ENCODE results near the gene GDF11. TPM values are rescaled to one million over a fixed set of nuclear protein-coding genes. Genes with fewer than 3 reads are reported as not detected.

The GDF11 gene
- total RNA-seq, 1 experiment from 2014 or later: 31.8 TPM

- WGBS (ENCODE audit: extremely low coverage, insufficient read length, low lambda C conversion rate): no CpG with 5 or more reads among the region's 7 CpGs
- no peak overlapping the region for H2BK120ac ChIP-seq (ENCODE audit: low read depth, low read length, poor library complexity, severe bottlenecking)
- H3K9me3 ChIP-seq (ENCODE audit: control insufficient read depth, low read depth, low read length): no peaks in the 10 kb centered on the region
- H2BK20ac ChIP-seq (ENCODE audit: low read depth, low read length, poor library complexity, severe bottlenecking): no peak overlapping the region
- H4K91ac ChIP-seq (ENCODE audit: insufficient read length, low read depth, low read length): no peak overlapping the region
- H3K4me3 Mint-ChIP-seq: no peak overlapping the region
- H3T11ph ChIP-seq (ENCODE audit: low read length): no peak overlapping the region
- no peak overlapping the region for H3K4me2 ChIP-seq (ENCODE audit: insufficient read depth, insufficient read length, low read length)
- H4K8ac ChIP-seq (replicated peaks; ENCODE audit: insufficient read length, low read depth, low read length): no peak overlapping the region
- peak overlapping the region in 2 of 3 experiments; percentile 46 to 96; a peak in 4 of 7 replicates for H3K27ac Mint-ChIP-seq
- DNase-seq: no peak
- H3K4me1 ChIP-seq (ENCODE audit: insufficient read depth, low read length): no peaks in the 10 kb centered on the region
- no peaks in the 10 kb centered on the region for H3K27me3 Mint-ChIP-seq (ENCODE audit: low read depth)
- H3K4me1 Mint-ChIP-seq: no peaks in the 10 kb centered on the region
- no peak overlapping the region for H3K56ac ChIP-seq (ENCODE audit: insufficient read length, low read depth, low read length)
- H2BK12ac ChIP-seq (ENCODE audit: insufficient read length, low read depth, low read length): no peak overlapping the region
- no peak overlapping the region for H3K23ac ChIP-seq (ENCODE audit: insufficient read length, low read depth, low read length)
- no peak overlapping the region for H4K5ac ChIP-seq (ENCODE audit: insufficient read length, low read depth, low read length)
- no peaks in the 10 kb centered on the region for H3K23me2 ChIP-seq (ENCODE audit: insufficient read length, low read depth, low read length, poor library complexity, severe bottlenecking)
- H3K27ac ChIP-seq (ENCODE audit: insufficient read length, low read depth, low read length): no peak overlapping the region
- H2BK15ac ChIP-seq (ENCODE audit: low read depth, low read length): no peak overlapping the region
- no peaks in the 10 kb centered on the region for H4K20me1 ChIP-seq (ENCODE audit: control insufficient read depth, insufficient read depth, insufficient read length)
- no peak for TF ChIP-seq CTCF (conservative IDR thresholded peaks at IDR 0.05)
- no peaks in the 10 kb centered on the region for H3K79me1 ChIP-seq (ENCODE audit: insufficient read depth, low read depth, low read length, poor library complexity, severe bottlenecking)
- no peak overlapping the region for H2BK5ac ChIP-seq (ENCODE audit: insufficient read length, low read length)
- peaks cover 28 to 51% (median 48%) of the 10 kb centered on the region in 3 experiments for H3K36me3 Mint-ChIP-seq (ENCODE audit: insufficient read depth in 1 of 3, low read depth in 3 of 3)
- no peak overlapping the region for H3K9ac ChIP-seq (ENCODE audit: extremely low read depth, insufficient read length, low read length)
- no peak overlapping the region for H2AFZ ChIP-seq (ENCODE audit: low read length)
- no peaks in the 10 kb centered on the region; the same call in 1 of the 2 replicates for H3K27me3 ChIP-seq (ENCODE audit: insufficient read depth, low read length)
- no peak overlapping the region for H3K4ac ChIP-seq (ENCODE audit: low read depth, low read length)
- no peak overlapping the region for H2AK5ac ChIP-seq (ENCODE audit: insufficient read length, low read length)
- H3K9me3 Mint-ChIP-seq: no peaks in the 10 kb centered on the region
- H3K14ac ChIP-seq (ENCODE audit: insufficient read depth, low read length): no peak overlapping the region
- no peak overlapping the region for H3K18ac ChIP-seq (ENCODE audit: insufficient read length, low read depth, low read length)
- no peaks in the 10 kb centered on the region for H3K79me2 ChIP-seq (ENCODE audit: insufficient read depth, low read length)
Measured at GRCh38 chr12:55697686-55698085, 45.2 kb upstream of the GDF11 start.
